Coronary artery (tissue), 2 donors: ENCODE data around the gene ABCA13.

Experiments used
- DNase-seq: peaks from one replicate; pipeline ENCODE4 v3.0.0-alpha.2; 2017; ENCODE audit warnings: low spot score
- H3K27ac ChIP-seq, 2 donors: fragments of 200-600 bp; sonication (generic); one replicate each; pipeline ENCODE4 v1.5.1; 2016 to 2019
- H3K4me3 ChIP-seq: fragments of 200-600 bp; sonication (generic); 2 replicates; pipeline ENCODE4 v1.5.1; 2016; ENCODE audit warnings: mild to moderate bottlenecking, moderate library complexity
- TF ChIP-seq, protein P1 (sequence below): fragments of 200-600 bp; sonication (generic); IDR thresholded peaks from one replicate; pipeline ENCODE4 v1.5.1; 2019; ENCODE audit warnings: antibody characterized with exemption

Gene ABCA13

DNA sequence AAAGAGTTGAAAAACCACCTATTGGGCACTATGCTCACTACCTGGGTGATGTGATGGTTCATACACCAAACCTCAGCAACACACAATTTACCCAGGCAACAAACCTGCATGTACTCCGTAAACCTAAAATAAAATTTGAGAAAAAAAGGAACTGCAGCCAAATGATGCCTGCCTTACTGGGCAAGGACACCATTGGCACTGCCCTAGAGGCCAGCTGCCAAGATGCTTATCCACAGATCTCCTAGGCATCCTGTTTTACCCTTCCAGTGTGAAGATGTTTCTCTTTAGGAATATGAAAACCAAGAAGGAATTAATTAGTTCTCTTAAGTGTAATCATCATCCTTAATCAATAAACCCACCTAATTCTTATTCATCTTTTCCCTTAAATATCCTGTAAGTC lies 133.4 kb downstream of the ABCA13 start:
- no peak overlapping the region for H3K4me3 ChIP-seq
- H3K27ac ChIP-seq = no peak overlapping the region
- DNase-seq = no peak
- TF ChIP-seq, protein P1, sequence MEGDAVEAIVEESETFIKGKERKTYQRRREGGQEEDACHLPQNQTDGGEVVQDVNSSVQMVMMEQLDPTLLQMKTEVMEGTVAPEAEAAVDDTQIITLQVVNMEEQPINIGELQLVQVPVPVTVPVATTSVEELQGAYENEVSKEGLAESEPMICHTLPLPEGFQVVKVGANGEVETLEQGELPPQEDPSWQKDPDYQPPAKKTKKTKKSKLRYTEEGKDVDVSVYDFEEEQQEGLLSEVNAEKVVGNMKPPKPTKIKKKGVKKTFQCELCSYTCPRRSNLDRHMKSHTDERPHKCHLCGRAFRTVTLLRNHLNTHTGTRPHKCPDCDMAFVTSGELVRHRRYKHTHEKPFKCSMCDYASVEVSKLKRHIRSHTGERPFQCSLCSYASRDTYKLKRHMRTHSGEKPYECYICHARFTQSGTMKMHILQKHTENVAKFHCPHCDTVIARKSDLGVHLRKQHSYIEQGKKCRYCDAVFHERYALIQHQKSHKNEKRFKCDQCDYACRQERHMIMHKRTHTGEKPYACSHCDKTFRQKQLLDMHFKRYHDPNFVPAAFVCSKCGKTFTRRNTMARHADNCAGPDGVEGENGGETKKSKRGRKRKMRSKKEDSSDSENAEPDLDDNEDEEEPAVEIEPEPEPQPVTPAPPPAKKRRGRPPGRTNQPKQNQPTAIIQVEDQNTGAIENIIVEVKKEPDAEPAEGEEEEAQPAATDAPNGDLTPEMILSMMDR = no peak

DNA sequence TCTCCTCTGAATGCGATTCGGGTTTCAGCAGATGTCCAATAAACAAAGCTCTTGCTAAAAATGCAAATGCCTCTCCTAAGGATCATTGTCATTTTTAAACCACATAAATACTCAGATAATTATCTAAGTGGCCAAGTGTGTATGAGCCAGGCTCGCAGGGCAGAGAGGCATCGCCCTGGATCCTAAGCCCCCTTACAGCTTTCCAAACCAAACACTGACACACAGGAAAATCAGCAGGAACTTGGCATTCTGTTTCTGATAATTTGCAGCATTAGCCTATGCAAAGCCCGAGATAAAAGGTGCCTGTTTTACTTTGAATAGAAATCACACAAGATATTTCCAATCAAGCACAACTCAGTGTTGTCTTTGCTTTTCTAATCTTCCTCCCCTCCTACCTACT lies 134.4 kb downstream of the ABCA13 start:
- Histone ChIP-seq H3K4me3 (no peak overlapping the region), H3K27ac (no peak overlapping the region)
- TF ChIP-seq, protein P1 = no peak
- no peak for DNase-seq

DNA sequence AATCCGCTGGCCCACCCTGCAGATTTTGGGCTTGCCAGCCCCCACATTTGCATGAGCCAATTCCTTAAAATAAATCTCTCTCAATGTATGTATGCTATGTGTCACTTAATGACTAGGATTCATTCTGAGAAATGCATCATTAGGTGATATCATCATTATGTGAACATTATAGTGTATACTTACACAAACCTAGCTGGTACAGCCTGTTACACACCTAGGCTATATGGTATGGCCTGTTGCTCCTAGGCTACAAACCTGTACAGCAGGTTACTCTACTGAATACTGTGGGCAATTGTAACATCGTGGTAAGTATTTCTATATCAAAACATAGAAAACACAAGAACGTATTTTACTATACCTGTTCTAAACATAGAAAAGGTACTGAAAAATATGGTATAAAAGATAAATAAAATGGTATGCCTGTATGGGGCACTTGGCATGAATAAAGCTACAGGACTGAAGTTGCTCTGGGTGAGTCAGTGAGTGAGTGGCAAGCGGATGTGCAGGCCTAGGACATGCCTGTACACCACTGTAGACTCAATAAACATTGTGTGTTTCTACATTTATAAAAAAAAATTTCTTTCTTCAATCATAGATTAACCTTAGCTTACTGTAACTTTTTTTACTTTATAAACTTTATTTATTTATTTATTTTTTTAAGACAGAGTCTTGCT lies 135.9 kb downstream of the ABCA13 start:
- DNase-seq = no peak
- H3K27ac ChIP-seq = no peak overlapping the region
- TF ChIP-seq, protein P1 = no peak
- no peak overlapping the region for H3K4me3 ChIP-seq

DNA sequence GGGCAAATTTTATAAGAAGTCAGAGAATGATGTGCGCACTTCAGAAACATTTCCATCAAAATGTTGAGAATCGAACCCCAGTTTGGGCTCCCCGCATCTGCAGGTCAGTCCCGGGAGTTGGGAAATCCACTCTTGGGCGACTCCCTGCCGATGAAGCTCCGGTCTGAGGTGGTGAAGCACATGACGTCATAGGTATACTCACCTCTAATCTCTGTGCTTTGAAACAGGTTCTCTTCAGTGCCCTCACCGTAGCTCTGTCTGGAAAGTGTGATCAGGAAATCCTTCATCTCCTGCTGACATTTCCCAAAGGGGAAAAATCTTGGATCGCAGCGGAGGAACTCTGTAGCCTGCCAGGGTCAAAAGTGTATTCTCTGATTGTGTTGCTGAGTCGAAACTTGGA lies 138.5 kb downstream of the ABCA13 start:
- DNase-seq = no peak
- TF ChIP-seq, protein P1 = no peak
- Histone ChIP-seq H3K27ac (no peak overlapping the region), H3K4me3 (no peak overlapping the region)

DNA sequence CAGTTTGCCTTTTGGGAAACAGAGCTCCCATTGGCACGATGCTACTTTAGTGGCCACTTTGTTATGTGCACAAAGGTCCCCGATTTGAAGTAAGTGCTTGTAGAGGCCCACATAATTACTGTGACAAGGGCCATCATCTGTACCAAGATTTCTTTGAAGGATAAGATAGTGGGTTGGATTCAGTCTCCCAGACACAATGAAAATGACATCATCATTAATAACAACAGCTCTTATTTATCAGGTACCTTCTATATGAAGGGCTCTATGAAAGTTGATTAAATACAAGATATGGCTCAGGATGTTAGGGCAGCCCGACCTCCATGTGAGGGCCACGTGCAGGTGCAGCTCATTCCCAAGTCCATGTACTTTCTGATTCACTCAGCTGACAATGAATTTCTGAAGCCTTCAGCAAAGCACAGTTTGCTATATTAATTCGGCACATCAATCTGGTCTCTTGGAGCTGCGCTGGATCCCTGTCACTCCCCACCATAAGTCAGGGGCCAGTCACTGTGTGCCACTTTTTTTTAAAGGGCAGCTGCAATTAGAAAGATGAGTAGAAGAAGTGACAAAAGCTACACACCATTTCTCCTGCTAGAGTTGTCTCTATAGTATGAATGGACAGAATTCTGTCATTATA lies 140.3 kb downstream of the ABCA13 start:
- TF ChIP-seq, protein P1 = no peak
- DNase-seq = no peak
- no peak overlapping the region for H3K27ac ChIP-seq
- no peak overlapping the region for H3K4me3 ChIP-seq

DNA sequence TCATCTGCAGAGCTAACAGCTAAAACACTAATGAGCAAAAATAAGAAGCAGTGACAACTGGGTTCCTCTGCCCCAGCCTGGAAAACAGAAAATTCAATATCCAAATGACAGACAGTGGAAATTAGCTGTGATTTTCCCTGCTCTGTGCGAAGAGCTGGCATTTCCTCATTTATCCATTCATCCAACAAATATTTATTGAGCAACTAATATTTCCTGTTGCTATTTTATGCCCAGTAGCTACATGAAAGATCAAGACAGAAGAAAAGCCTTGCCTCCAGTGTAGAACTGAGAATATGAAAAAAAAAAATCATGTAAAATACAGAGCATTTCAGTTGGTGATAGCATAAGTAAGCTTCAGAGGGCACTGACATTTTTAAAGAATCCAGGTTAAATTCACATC lies 140.9 kb downstream of the ABCA13 start:
- Histone ChIP-seq H3K27ac (no peak overlapping the region), H3K4me3 (no peak overlapping the region)
- no peak for DNase-seq
- TF ChIP-seq, protein P1 = no peak

DNA sequence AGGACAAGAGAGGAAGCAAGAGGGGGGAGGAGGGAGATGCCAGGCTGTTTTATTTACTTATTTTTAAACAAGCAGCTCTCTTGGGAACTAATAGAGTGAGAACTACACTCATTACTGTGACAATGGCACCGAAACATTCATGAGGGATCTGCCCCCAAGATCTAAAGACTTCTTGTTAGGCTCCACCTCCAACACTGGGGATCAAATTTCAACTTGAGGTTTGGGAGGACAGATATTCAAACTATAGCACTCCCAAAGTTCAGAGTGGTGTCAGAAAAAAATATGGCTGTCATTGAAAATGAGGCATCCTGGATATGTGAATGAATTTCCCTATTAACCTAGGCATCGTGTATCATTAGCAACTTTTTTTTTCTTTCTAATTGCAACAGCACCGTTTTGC lies 145.5 kb downstream of the ABCA13 start:
- DNase-seq = no peak
- TF ChIP-seq, protein P1 = no peak
- Histone ChIP-seq H3K4me3 (no peak overlapping the region), H3K27ac (no peak overlapping the region)
